HG02763 (cell line): ENCODE data around the gene FAM50B.

Source experiments
- ATAC-seq: cut with Tn5 transposase; IDR thresholded peaks from one replicate; pipeline ENCODE4 v1.9.1; 2021; ENCODE audit warnings: mild to moderate bottlenecking, moderate library complexity; ENCODE audit not compliant: unreplicated experiment

FAM50B gene

GRCh38 chr6:3891883-3892282 is 42.7 kb downstream of the FAM50B start:
- ATAC-seq, result no peak

GRCh38 chr6:3892603-3893002 is 43.4 kb downstream of the FAM50B start:
- ATAC-seq, result no peak

DNA sequence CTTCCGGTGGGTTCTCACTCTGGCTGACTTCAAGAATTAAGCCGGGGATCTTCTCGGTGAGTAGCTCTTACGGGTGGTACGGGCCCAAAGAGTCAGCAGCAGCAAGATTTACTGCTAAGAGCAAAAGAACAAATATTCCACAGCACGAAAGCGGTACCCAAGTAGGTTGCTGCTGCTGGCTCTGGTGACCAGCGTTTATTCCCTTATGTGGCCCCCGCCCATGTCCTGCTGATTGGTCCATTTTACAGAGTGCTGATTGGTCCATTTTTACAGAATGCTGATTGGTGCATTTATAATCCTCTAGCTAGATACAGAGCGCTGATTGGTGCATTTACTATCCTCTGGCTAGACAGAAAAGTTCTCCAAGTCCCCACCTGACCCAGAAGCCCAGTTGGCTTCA is 44.3 kb downstream of the FAM50B start:
- ATAC-seq, result no peak

GRCh38 chr6:3893917-3894316 is 44.7 kb downstream of the FAM50B start:
- ATAC-seq, result no peak

- no peak for ATAC-seq
Observed at GRCh38 chr6:3894590-3895311, 45.6 kb downstream of the FAM50B start.

GRCh38 chr6:3895312-3895653 is 46.1 kb downstream of the FAM50B start:
- ATAC-seq, result no peak

- no peak for ATAC-seq
Observed at GRCh38 chr6:3895805-3896204, 46.6 kb downstream of the FAM50B start.

DNA sequence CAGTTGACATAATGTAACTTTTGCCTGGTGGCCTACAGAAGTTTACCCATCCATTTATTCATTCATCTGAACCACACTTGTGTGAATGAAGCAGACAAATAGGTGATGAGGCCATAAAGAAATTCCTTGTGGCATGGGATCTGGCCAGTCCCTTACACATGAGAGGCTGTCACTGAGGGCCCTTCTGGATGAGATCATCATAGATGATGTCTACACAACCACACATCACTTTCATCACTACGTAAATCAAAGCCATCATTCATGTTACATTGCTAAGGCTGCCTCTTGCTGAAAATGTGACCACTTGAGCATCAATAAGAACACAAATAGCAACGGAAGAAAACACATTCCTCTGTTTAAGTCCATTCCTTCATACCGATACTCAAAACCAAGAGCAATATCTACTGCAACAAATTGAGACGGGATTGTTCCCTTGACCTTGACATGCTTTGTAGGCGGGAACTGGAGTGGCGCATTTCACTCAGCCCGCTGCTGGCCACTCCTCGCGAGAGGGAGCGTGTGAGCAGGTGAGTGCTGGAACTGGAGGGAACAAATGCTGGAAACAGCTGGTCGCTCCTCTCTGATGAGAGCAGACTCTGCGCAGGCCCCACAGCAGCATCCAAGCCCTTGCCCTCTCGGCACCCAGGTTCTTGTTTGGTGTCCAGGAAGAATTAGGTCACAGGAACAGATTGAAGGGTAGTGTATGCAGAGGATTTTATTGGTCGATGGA is 49.3 kb downstream of the FAM50B start:
- no peak for ATAC-seq

GRCh38 chr6:3899061-3899460 is 49.9 kb downstream of the FAM50B start:
- no peak for ATAC-seq

DNA sequence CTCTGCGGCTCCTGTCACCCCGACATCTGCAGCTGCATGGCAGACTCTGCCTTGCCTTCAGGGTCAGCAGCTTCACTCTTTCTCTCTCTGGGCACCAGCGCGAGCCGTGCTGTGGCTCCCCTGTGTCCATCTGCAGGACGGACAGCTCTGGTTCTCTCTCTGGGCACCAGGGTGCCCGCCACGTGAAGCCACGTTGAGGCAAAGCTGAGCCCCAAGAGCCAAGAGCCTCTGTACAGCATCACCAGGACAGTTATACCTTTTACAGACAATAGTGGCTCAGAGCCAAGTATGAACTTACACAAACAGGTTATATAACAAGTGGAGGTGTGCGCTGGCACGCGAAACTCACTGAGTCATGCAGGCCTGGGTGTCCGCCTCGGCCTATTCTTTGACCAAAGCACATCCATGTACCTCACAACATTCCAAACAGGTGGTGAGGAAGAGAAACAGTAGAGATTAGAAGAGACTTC is 50.8 kb downstream of the FAM50B start:
- ATAC-seq, result no peak
